ENCODE data around the gene UNC13B. TPM values are rescaled to one million over a fixed set of nuclear protein-coding genes. Genes with fewer than 3 reads are reported as not detected.

Gene UNC13B
- total and polyA plus RNA-seq, 2 of the 13 experiments (the other 11 are each of a cell fraction or from before 2014, with no cell fraction given) = 14.0 to 18.3 TPM

DNA sequence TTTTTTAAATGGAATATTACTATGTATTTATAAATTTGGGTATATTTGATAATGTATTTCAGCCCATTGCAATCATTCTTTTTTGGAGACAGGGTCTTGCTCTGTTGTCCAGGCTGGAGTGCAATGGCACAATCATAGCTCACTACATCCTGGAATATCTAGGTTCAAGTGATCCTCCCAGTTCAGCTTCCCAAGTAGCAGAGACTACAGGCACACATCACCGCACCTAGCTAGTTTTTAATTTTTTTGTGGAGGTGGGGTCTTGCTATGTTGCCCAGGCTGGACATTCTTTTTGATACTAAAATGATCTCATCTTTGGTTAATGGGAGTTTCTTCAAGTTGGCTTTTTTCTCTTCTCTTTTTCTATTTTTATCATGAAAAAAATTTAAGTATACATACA, 91.3 kb downstream of the UNC13B start:
- DNase-seq (ENCODE audit: low spot score) (no peak), FAIRE-seq (no peak), ATAC-seq (no peak)
- Histone ChIP-seq H3K9ac (ENCODE audit: insufficient read depth, low read depth, low read length) (no peak overlapping the region), H3K4me1 (ENCODE audit: insufficient read depth, low read length) (peaks cover 10% of the 10 kb centered on the region), H3K36me3 (replicated peaks in 1 of 2; ENCODE audit: control insufficient read depth in 1 of 2, insufficient read depth in 2 of 2, low read length in 2 of 2) (no peaks in the 10 kb centered on the region), H3K27ac (ENCODE audit: extremely low read length, insufficient read depth, low read length) (no peak overlapping the region), H3K9me3 (ENCODE audit: low read length) (no peaks in the 10 kb centered on the region), H3K4me3 (replicated peaks in 1 of 3; ENCODE audit: insufficient read depth in 1 of 3, low read depth in 2 of 3, low read length in 3 of 3) (no peak overlapping the region), H3K4me2 (ENCODE audit: low read depth, low read length) (no peak overlapping the region), H3K27me3 (ENCODE audit: control insufficient read depth in 1 of 2, insufficient read depth in 2 of 2, low read length in 2 of 2) (no peaks in the 10 kb centered on the region), H3K79me2 (ENCODE audit: insufficient read depth, low read length) (no peaks in the 10 kb centered on the region), H4K20me1 (ENCODE audit: insufficient read depth, low read length) (no peaks in the 10 kb centered on the region), H2AFZ (ENCODE audit: low read length) (no peak overlapping the region)
- 94% methylated on average over 1 of the region's 1 CpG for WGBS (ENCODE audit: low lambda C conversion rate)
- no TSS peak for BruUV-seq (replicated peaks)
- in situ Hi-C loops (cut with HindIII; ENCODE audit: extremely low pct_ligation_motif_present, low pct_unique_long_range_greater_than_20kb) = no loop called here
- ChIA-PET CTCF (ENCODE audit: low intra/inter-chr PET ratio, low total read pairs) (no interaction called here), POLR2A (no interaction called here)
- intact Hi-C loops (cut with micrococcal nuclease; ENCODE audit: unreplicated experiment) = loop anchor here (10.0 kb wide), 1 partner anchor 88 kb away; the partner anchor contains the start of gene UNC13B
- no peak for TF ChIP-seq PLRG1 (conservative IDR thresholded peaks at IDR 0.05)
- TF ChIP-seq ZNF121 (CRISPR knock-in tag; IDR thresholded peaks at IDR 0.05) = peak; percentile 80

DNA sequence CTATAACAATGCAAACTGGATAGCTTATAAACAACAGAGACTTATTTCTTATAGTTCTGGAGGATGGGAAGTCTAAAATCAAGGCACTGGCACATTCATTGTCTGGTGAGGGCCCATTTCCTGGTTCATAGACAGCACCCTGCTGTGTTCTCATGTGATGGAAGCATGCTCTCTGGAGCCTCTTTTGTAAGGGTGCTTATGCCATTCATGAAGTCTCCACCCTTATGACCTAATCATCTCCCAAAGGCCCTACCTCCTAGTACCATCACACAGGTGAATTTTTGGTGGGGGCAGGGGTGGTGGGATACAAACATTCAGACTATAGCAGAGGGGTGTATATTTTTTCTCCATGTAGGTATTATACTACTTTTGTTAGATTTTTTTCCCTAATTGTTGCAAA, 92.4 kb downstream of the UNC13B start:
- Histone ChIP-seq H3K27me3 (ENCODE audit: control insufficient read depth in 1 of 2, insufficient read depth in 2 of 2, low read length in 2 of 2) (no peaks in the 10 kb centered on the region), H3K4me2 (ENCODE audit: low read depth, low read length) (no peak overlapping the region), H2AFZ (ENCODE audit: low read length) (no peak overlapping the region), H3K27ac (ENCODE audit: extremely low read length, insufficient read depth, low read length) (no peak overlapping the region), H3K9me3 (ENCODE audit: low read length) (no peaks in the 10 kb centered on the region), H3K79me2 (ENCODE audit: insufficient read depth, low read length) (no peaks in the 10 kb centered on the region), H3K36me3 (replicated peaks in 1 of 2; ENCODE audit: control insufficient read depth in 1 of 2, insufficient read depth in 2 of 2, low read length in 2 of 2) (no peaks in the 10 kb centered on the region), H3K4me1 (ENCODE audit: insufficient read depth, low read length) (peaks cover 22% of the 10 kb centered on the region), H3K9ac (ENCODE audit: insufficient read depth, low read depth, low read length) (no peak overlapping the region), H3K4me3 (replicated peaks in 1 of 3; ENCODE audit: insufficient read depth in 1 of 3, low read depth in 2 of 3, low read length in 3 of 3) (no peak overlapping the region), H4K20me1 (ENCODE audit: insufficient read depth, low read length) (no peaks in the 10 kb centered on the region)
- BruUV-seq (replicated peaks) = no TSS peak
- CTCF ChIA-PET (ENCODE audit: low intra/inter-chr PET ratio, low total read pairs) = no interaction called here
- TF ChIP-seq IRX3 (CRISPR knock-in tag; IDR thresholded peaks at IDR 0.05; ENCODE audit: borderline replicate concordance, low read depth) (no peak), ELF3 (CRISPR knock-in tag; IDR thresholded peaks at IDR 0.05) (0 out of 2 replicates have a peak, but pooled peaks have one; percentile 19)
- intact Hi-C loops (cut with micrococcal nuclease; ENCODE audit: unreplicated experiment) = loop anchor here (10.0 kb wide), 1 partner anchor 89 kb away; the partner anchor contains the start of gene UNC13B
- FAIRE-seq (no peak), DNase-seq (ENCODE audit: low spot score) (no peak), ATAC-seq (no peak)
- in situ Hi-C loops (cut with HindIII; ENCODE audit: extremely low pct_ligation_motif_present, low pct_unique_long_range_greater_than_20kb) = no loop called here
- POLR2A ChIA-PET = no interaction called here
